ENCODE data around the gene ZNF84. TPM values are rescaled to one million over a fixed set of nuclear protein-coding genes. Genes with fewer than 3 reads are reported as not detected.

ZNF84 gene
- polyA plus RNA-seq, 1 of the 3 experiments (the other 2 are of a cell fraction), result 12.2 TPM

DNA sequence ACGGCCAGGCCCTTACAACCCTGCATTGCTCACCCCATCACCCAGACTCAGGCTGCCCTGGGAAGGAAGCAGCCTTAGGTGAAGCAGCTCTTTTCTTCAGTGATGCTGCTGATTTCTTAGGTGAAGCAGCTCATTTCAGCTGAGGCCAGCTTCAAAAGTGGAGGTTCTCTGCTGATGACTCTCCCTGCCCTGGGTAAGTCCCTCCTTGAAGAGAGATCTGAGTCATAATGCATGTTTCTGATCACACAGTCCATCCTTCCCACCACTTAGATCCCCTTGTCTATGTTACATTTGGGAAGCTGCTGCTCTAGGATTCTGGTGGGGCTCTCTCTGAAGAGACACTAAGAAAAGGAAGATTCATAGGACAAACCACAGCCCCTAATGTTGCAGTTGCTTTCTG is 26.2 kb downstream of the ZNF84 start:
- no peaks in the 10 kb centered on the region for H3K79me2 ChIP-seq (ENCODE audit: insufficient read depth)
- no peak for DNase-seq
- no peak overlapping the region for H2AFZ ChIP-seq (ENCODE audit: low read depth)
- no peaks in the 10 kb centered on the region for H3K27me3 ChIP-seq (ENCODE audit: insufficient read depth)
- no peaks in the 10 kb centered on the region for H3K9me2 ChIP-seq
- no peak overlapping the region; a peak in 1 of 4 replicates for H3K4me3 ChIP-seq (ENCODE audit: low read depth in 2 of 2, low read length in 1 of 2)
- peaks cover 61% of the 10 kb centered on the region for H3K9me3 ChIP-seq
- H3K36me3 ChIP-seq (replicated peaks in 1 of 2; ENCODE audit: control insufficient read depth in 1 of 2, insufficient read depth in 2 of 2, low read length in 1 of 2), result peaks cover 0 to 43% of the 10 kb centered on the region in 2 experiments
- TF ChIP-seq SMC3 (IDR thresholded peaks at IDR 0.05; ENCODE audit: low read depth, low read length) (no peak), YY1 (IDR thresholded peaks at IDR 0.05; ENCODE audit: low read depth) (no peak), SIN3A (IDR thresholded peaks at IDR 0.05; ENCODE audit: borderline replicate concordance, low read depth, low read length) (no peak), RFX5 (IDR thresholded peaks at IDR 0.05; ENCODE audit: low read length) (no peak), MXI1 (IDR thresholded peaks at IDR 0.05; ENCODE audit: low read depth, low read length) (no peak), EZH2phosphoT487 (IDR thresholded peaks at IDR 0.05; ENCODE audit: borderline replicate concordance, low read depth) (no peak), GABPA (IDR thresholded peaks at IDR 0.05; ENCODE audit: low read depth) (no peak), NRF1 (IDR thresholded peaks at IDR 0.05; ENCODE audit: low read depth, low read length) (no peak), FOXM1 (IDR thresholded peaks at IDR 0.05; ENCODE audit: low read depth) (no peak), TAF1 (IDR thresholded peaks at IDR 0.05; ENCODE audit: borderline replicate concordance, low read depth, low read length) (no peak), ELF1 (IDR thresholded peaks at IDR 0.05) (no peak), TEAD4 (IDR thresholded peaks at IDR 0.05; ENCODE audit: borderline replicate concordance, insufficient read depth) (no peak), RAD21 (IDR thresholded peaks at IDR 0.05; ENCODE audit: low read length) (no peak)
- TF ChIP-seq, protein P1, sequence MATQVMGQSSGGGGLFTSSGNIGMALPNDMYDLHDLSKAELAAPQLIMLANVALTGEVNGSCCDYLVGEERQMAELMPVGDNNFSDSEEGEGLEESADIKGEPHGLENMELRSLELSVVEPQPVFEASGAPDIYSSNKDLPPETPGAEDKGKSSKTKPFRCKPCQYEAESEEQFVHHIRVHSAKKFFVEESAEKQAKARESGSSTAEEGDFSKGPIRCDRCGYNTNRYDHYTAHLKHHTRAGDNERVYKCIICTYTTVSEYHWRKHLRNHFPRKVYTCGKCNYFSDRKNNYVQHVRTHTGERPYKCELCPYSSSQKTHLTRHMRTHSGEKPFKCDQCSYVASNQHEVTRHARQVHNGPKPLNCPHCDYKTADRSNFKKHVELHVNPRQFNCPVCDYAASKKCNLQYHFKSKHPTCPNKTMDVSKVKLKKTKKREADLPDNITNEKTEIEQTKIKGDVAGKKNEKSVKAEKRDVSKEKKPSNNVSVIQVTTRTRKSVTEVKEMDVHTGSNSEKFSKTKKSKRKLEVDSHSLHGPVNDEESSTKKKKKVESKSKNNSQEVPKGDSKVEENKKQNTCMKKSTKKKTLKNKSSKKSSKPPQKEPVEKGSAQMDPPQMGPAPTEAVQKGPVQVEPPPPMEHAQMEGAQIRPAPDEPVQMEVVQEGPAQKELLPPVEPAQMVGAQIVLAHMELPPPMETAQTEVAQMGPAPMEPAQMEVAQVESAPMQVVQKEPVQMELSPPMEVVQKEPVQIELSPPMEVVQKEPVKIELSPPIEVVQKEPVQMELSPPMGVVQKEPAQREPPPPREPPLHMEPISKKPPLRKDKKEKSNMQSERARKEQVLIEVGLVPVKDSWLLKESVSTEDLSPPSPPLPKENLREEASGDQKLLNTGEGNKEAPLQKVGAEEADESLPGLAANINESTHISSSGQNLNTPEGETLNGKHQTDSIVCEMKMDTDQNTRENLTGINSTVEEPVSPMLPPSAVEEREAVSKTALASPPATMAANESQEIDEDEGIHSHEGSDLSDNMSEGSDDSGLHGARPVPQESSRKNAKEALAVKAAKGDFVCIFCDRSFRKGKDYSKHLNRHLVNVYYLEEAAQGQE (IDR thresholded peaks at IDR 0.05; ENCODE audit: low read depth, low read length), result no peak
- TF ChIP-seq, protein P2, sequence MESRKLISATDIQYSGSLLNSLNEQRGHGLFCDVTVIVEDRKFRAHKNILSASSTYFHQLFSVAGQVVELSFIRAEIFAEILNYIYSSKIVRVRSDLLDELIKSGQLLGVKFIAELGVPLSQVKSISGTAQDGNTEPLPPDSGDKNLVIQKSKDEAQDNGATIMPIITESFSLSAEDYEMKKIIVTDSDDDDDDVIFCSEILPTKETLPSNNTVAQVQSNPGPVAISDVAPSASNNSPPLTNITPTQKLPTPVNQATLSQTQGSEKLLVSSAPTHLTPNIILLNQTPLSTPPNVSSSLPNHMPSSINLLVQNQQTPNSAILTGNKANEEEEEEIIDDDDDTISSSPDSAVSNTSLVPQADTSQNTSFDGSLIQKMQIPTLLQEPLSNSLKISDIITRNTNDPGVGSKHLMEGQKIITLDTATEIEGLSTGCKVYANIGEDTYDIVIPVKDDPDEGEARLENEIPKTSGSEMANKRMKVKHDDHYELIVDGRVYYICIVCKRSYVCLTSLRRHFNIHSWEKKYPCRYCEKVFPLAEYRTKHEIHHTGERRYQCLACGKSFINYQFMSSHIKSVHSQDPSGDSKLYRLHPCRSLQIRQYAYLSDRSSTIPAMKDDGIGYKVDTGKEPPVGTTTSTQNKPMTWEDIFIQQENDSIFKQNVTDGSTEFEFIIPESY (IDR thresholded peaks at IDR 0.05; ENCODE audit: borderline replicate concordance, low read depth), result no peak
- TF ChIP-seq, protein P3, sequence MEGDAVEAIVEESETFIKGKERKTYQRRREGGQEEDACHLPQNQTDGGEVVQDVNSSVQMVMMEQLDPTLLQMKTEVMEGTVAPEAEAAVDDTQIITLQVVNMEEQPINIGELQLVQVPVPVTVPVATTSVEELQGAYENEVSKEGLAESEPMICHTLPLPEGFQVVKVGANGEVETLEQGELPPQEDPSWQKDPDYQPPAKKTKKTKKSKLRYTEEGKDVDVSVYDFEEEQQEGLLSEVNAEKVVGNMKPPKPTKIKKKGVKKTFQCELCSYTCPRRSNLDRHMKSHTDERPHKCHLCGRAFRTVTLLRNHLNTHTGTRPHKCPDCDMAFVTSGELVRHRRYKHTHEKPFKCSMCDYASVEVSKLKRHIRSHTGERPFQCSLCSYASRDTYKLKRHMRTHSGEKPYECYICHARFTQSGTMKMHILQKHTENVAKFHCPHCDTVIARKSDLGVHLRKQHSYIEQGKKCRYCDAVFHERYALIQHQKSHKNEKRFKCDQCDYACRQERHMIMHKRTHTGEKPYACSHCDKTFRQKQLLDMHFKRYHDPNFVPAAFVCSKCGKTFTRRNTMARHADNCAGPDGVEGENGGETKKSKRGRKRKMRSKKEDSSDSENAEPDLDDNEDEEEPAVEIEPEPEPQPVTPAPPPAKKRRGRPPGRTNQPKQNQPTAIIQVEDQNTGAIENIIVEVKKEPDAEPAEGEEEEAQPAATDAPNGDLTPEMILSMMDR (IDR thresholded peaks at IDR 0.05), result no peak
- TF ChIP-seq, protein P4, sequence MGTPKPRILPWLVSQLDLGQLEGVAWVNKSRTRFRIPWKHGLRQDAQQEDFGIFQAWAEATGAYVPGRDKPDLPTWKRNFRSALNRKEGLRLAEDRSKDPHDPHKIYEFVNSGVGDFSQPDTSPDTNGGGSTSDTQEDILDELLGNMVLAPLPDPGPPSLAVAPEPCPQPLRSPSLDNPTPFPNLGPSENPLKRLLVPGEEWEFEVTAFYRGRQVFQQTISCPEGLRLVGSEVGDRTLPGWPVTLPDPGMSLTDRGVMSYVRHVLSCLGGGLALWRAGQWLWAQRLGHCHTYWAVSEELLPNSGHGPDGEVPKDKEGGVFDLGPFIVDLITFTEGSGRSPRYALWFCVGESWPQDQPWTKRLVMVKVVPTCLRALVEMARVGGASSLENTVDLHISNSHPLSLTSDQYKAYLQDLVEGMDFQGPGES (IDR thresholded peaks at IDR 0.05; ENCODE audit: low read depth, low read length), result no peak
- TF ChIP-seq, protein P5, sequence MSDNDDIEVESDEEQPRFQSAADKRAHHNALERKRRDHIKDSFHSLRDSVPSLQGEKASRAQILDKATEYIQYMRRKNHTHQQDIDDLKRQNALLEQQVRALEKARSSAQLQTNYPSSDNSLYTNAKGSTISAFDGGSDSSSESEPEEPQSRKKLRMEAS (IDR thresholded peaks at IDR 0.05; ENCODE audit: low read depth), result no peak
- ChIA-PET POLR2A (no interaction called here), CTCF (no interaction called here)
- H3K27ac ChIP-seq (ENCODE audit: low read depth in 2 of 2, low read length in 1 of 2), result no peak overlapping the region
- 100% methylated on average over 1 of the region's 1 CpG for WGBS (ENCODE audit: low lambda C conversion rate)
- no peak overlapping the region for H3K4me2 ChIP-seq
- peaks cover 12% of the 10 kb centered on the region for H3F3A ChIP-seq (replicated peaks; ENCODE audit: insufficient read depth)
- H4K20me1 ChIP-seq (ENCODE audit: insufficient read depth), result no peaks in the 10 kb centered on the region
- no peak overlapping the region for H3K9ac ChIP-seq
- no peaks in the 10 kb centered on the region for H3K4me1 ChIP-seq (ENCODE audit: control insufficient read depth in 1 of 2, insufficient read depth in 2 of 2, low read depth in 1 of 2, low read length in 1 of 2)
